GM12878 (cell line): ENCODE measurements around the gene IPO5. TPM values are rescaled to one million over a fixed set of nuclear protein-coding genes. Genes with fewer than 3 reads are reported as not detected.

Experiments used
- ATAC-seq: fragments of 200-7000 bp; cut with Tn5 transposase; 3 replicates; pipeline ENCODE4 v1.9.1; 2020; ENCODE audit warnings: mild to moderate bottlenecking, moderate library complexity
- BruUV-seq: library from RNA; stranded (reverse); fragments of 400-500 nt; replicated peaks from 2 replicates; lab custom pipeline; 2021; lab: Mats Ljungman, UMichigan
- CTCF ChIA-PET: fragments of 300-600 bp; sonication (Branson Sonifier 250); formaldehyde crosslinking; extraction: SDS; loops from one replicate; lab custom pipeline; 2021; ENCODE audit warnings: inconsistent platforms; lab: Yijun Ruan, JAX
- POLR2A ChIA-PET: fragments of 350-600 bp; formaldehyde crosslinking; extraction: SDS; loops from one replicate; lab custom pipeline; 2021; ENCODE audit warnings: inconsistent platforms; lab: Charles Lee
- RAD21 ChIA-PET: fragments of 300-600 bp; sonication (Branson Sonifier 250); formaldehyde crosslinking; loops from one replicate; lab custom pipeline; 2023; ENCODE audit warnings: antibody characterized with exemption; ENCODE audit not compliant: unreplicated experiment; lab: Charles Lee
- SMC1A ChIA-PET: fragments of 300-600 bp; sonication (Branson Sonifier 250); formaldehyde crosslinking; loops from one replicate; lab custom pipeline; 2023; ENCODE audit not compliant: unreplicated experiment, uncharacterized antibody; lab: Charles Lee
- DNase-seq: peaks from one replicate; pipeline ENCODE4 v3.0.0-alpha.2; 2011; ENCODE audit warnings: low read depth, low spot score
- FAIRE-seq: peaks from 3 replicates; lab custom pipeline; 2011; peaks lifted over from hg19 to GRCh38; lab: Jason Lieb, UNC
- H2AFZ ChIP-seq: 2 replicates; pipeline ENCODE4 v1.6.0; 2011; ENCODE audit warnings: low read depth, low read length, control low read depth; ENCODE audit not compliant: control insufficient read depth
- H3K27ac ChIP-seq: 2 replicates; pipeline ENCODE4 v1.5.1; 2011; ENCODE audit warnings: control low read depth; ENCODE audit not compliant: control insufficient read depth, insufficient read depth
- H3K27me3 ChIP-seq, 2 experiments: replicated peaks in 1 of 2; 2 replicates each; pipeline versions ENCODE4 v1.6.0 to v1.6.1; 2011; ENCODE audit warnings: low read length in 1 of 2; ENCODE audit not compliant: control insufficient read depth in 2 of 2, insufficient read depth in 2 of 2
- H3K36me3 ChIP-seq, 2 experiments: 2 replicates each; pipeline ENCODE4 v1.5.1; 2011; ENCODE audit warnings: low read length in 1 of 2; ENCODE audit not compliant: control insufficient read depth in 2 of 2, insufficient read depth in 2 of 2
- H3K4me1 ChIP-seq: 2 replicates; pipeline ENCODE4 v1.6.1; 2011; ENCODE audit warnings: mild to moderate bottlenecking, low read length, moderate library complexity, mixed read lengths; ENCODE audit not compliant: control insufficient read depth, insufficient read depth
- H3K4me2 ChIP-seq: 2 replicates; pipeline ENCODE4 v1.6.0; 2011; ENCODE audit warnings: control low read depth; ENCODE audit not compliant: control insufficient read depth, insufficient read depth
- H3K4me3 ChIP-seq: fragments of 200-600 bp; sonication (generic); 2 replicates; pipeline ENCODE4 v1.5.1; 2016
- H3K79me2 ChIP-seq: 2 replicates; pipeline ENCODE4 v1.6.0; 2011; ENCODE audit warnings: low read length; ENCODE audit not compliant: control insufficient read depth, insufficient read depth
- H3K9ac ChIP-seq: 2 replicates; pipeline ENCODE4 v1.8.0; 2011; ENCODE audit warnings: low read length, control low read depth, mixed read lengths; ENCODE audit not compliant: control insufficient read depth, insufficient read depth
- H3K9me3 ChIP-seq: replicated peaks from 3 replicates; pipeline ENCODE4 v1.5.1; 2011; ENCODE audit warnings: mild to moderate bottlenecking, low read length; ENCODE audit not compliant: control insufficient read depth, insufficient read depth
- H4K20me1 ChIP-seq: 2 replicates; pipeline ENCODE4 v1.6.0; 2011; ENCODE audit not compliant: control insufficient read depth, insufficient read depth
- BACH1 ChIP-seq: fragments of 450-650 bp; IDR thresholded peaks from 2 replicates; pipeline ENCODE4 v1.6.1; 2017; ENCODE audit warnings: mild to moderate bottlenecking, borderline replicate concordance
- CREB1 ChIP-seq: IDR thresholded peaks from 2 replicates; pipeline ENCODE4 v1.6.1; 2012; ENCODE audit warnings: low read depth, mild to moderate bottlenecking, inconsistent platforms
- ETV6 ChIP-seq, 2 experiments: fragments of 450-650 bp in 1 of 2; IDR thresholded peaks in 1 of 2; conservative IDR thresholded peaks in 1 of 2; 2 replicates each; pipeline ENCODE4 v1.6.1; 2014; ENCODE audit warnings: antibody characterized with exemption in 1 of 2, borderline replicate concordance in 1 of 2, low read depth in 1 of 2, mild to moderate bottlenecking in 1 of 2, moderate library complexity in 1 of 2
- FOS ChIP-seq: IDR thresholded peaks from 3 replicates; pipeline ENCODE4 v1.6.1; 2011; ENCODE audit warnings: borderline replicate concordance; ENCODE audit not compliant: insufficient read length; ENCODE audit errors: extremely low read depth
- KLF5 ChIP-seq: fragments of 450-650 bp; IDR thresholded peaks from 2 replicates; pipeline ENCODE4 v1.6.1; 2014; ENCODE audit warnings: mild to moderate bottlenecking; ENCODE audit not compliant: partially characterized antibody
- LARP7 ChIP-seq: fragments of 450-650 bp; IDR thresholded peaks from 2 replicates; pipeline ENCODE4 v1.6.1; 2017; ENCODE audit warnings: mild to moderate bottlenecking
- NBN ChIP-seq: fragments of 450-650 bp; IDR thresholded peaks from 2 replicates; pipeline ENCODE4 v1.6.1; 2016
- NFYA ChIP-seq: IDR thresholded peaks from 2 replicates; pipeline ENCODE4 v1.6.1; 2011; ENCODE audit warnings: low read depth, mild to moderate bottlenecking, low read length, improper control_type of control experiment, borderline replicate concordance
- NR2F1 ChIP-seq: fragments of 450-650 bp; conservative IDR thresholded peaks from 2 replicates; pipeline ENCODE4 v1.6.1; 2017; ENCODE audit warnings: mild to moderate bottlenecking
- PKNOX1 ChIP-seq: fragments of 450-650 bp; IDR thresholded peaks from 2 replicates; pipeline ENCODE4 v1.6.1; 2016; ENCODE audit warnings: mild to moderate bottlenecking
- RELB ChIP-seq: fragments of 450-650 bp; IDR thresholded peaks from 2 replicates; pipeline ENCODE4 v1.6.1; 2017; ENCODE audit warnings: low read depth, mild to moderate bottlenecking, moderate library complexity
- RUNX3 ChIP-seq: IDR thresholded peaks from 2 replicates; pipeline ENCODE4 v1.6.1; 2012; ENCODE audit warnings: low read length, inconsistent platforms
- SIX5 ChIP-seq: IDR thresholded peaks from 2 replicates; pipeline ENCODE4 v1.6.1; 2011; ENCODE audit warnings: mild to moderate bottlenecking, low read depth, low read length, moderate library complexity; ENCODE audit not compliant: severe bottlenecking
- SREBF2 ChIP-seq: IDR thresholded peaks from 2 replicates; pipeline ENCODE4 v1.6.1; 2012; ENCODE audit warnings: mild to moderate bottlenecking, low read length
- STAT3 ChIP-seq: IDR thresholded peaks from 2 replicates; pipeline ENCODE4 v1.6.1; 2011; ENCODE audit warnings: low read depth, low read length, improper control_type of control experiment
- ZBTB4 ChIP-seq: fragments of 450-650 bp; formaldehyde crosslinking; IDR thresholded peaks from 2 replicates; pipeline ENCODE4 v1.4.0; 2022; ENCODE audit warnings: mild to moderate bottlenecking, moderate library complexity
- ZSCAN29 ChIP-seq: fragments of 450-650 bp; IDR thresholded peaks from 2 replicates; pipeline ENCODE4 v1.6.1; 2017; ENCODE audit warnings: mild to moderate bottlenecking, moderate library complexity
- WGBS: methylation state at CpG from one replicate; pipeline ENCODE4 v1.1.6; 2016; ENCODE audit warnings: low lambda C conversion rate; ENCODE audit not compliant: insufficient replicate concordance, insufficient coverage; ENCODE audit errors: missing lambda C conversion rate; 5-methylcytosine and 5-hydroxymethylcytosine counted together
- in situ Hi-C: fragments of 300-500 bp; cut with MboI; formaldehyde crosslinking; loops from 9 replicates; pipeline ENCODE4 v1.14.3; 2018; ENCODE audit warnings: mixed read lengths
- intact Hi-C: fragments of 100-400 bp; cut with micrococcal nuclease; formaldehyde crosslinking; loops from one replicate; pipeline ENCODE4 v1.14.2; 2022; ENCODE audit not compliant: unreplicated experiment
- polyA plus RNA-seq, 11 experiments: library from polyadenylated mRNA; depleted of rRNA in 4 of 11; unstranded in 6 of 11; stranded (reverse) in 5 of 11; fragments of >200 nt; fragmentation: Nextera tagmentation in 4 of 11; fragmentation: Illumina TruSeq in 1 of 11; extraction: Ambion mirVana in 4 of 11; extraction: Trizol in 1 of 11; gene quantifications; 1 replicate in 1 of 11; 2 replicates in 10 of 11; pipeline versions ENCODE4 v1.2.1 to v1.2.3, GENCODE V29; 2011 to 2016; ENCODE audit warnings: inconsistent platforms in 2 of 11, missing spikeins in 2 of 11, low read depth in 1 of 11
- total RNA-seq, 4 experiments: library from RNA; depleted of rRNA in 3 of 4; stranded (reverse); fragments of >200 nt in 3 of 4; fragmentation: Illumina TruSeq in 1 of 4; extraction: Trizol in 1 of 4; gene quantifications; 2 replicates each; pipeline versions ENCODE4 v1.2.1 to v1.2.3, GENCODE V29; 2013 to 2021

IPO5 gene
- total and polyA plus RNA-seq, 10 of the 15 experiments (the other 5 are each of a cell fraction or from before 2014, with no cell fraction given), result 45.7 to 196 (median 134) TPM

GRCh38 chr13:98007001-98007400 is 53.5 kb downstream of the IPO5 start:
- Histone ChIP-seq H3K4me3 (no peak overlapping the region), H3K4me2 (no peak overlapping the region), H3K9me3 (no peaks in the 10 kb centered on the region), H3K79me2 (no peaks in the 10 kb centered on the region), H3K27me3 (no peaks in the 10 kb centered on the region), H3K9ac (no peak overlapping the region), H2AFZ (no peak overlapping the region), H3K36me3 (peaks cover 8 to 43% of the 10 kb centered on the region in 2 experiments), H4K20me1 (no peaks in the 10 kb centered on the region), H3K27ac (no peak overlapping the region), H3K4me1 (no peaks in the 10 kb centered on the region)
- ChIA-PET POLR2A (no interaction called here), RAD21 (no interaction called here), CTCF (interaction anchor here (0.6 kb wide), 1 partner anchor 497 kb away, joined by 3 read pairs; no protein-coding TSS in a partner anchor), SMC1A (no interaction called here)
- TF ChIP-seq CREB1 (no peak), SIX5 (no peak), BACH1 (no peak), NR2F1 (no peak), LARP7 (no peak), FOS (no peak), STAT3 (no peak), RUNX3 (no peak), ETV6 (conservative IDR thresholded peaks at IDR 0.05 in 1 of 2, IDR thresholded peaks at IDR 0.05 in 1 of 2; ENCODE audit: borderline replicate concordance in 1 of 2, low read depth in 1 of 2) (no peak), NFYA (no peak), PKNOX1 (no peak), ZSCAN29 (no peak), NBN (no peak), KLF5 (no peak), RELB (no peak), ZBTB4 (CRISPR knock-in tag) (no peak), SREBF2 (no peak)
- WGBS, result 86% methylated on average over 5 of the region's 5 CpGs
- no peak for ATAC-seq
- FAIRE-seq, result no peak
- in situ Hi-C loops (no loop called here), intact Hi-C loops (no loop called here)
- BruUV-seq, result no TSS peak
- DNase-seq, result no peak
